ENCODE results near the gene PARP12. TPM values are rescaled to one million over a fixed set of nuclear protein-coding genes. Genes with fewer than 3 reads are reported as not detected.

PARP12 gene
- total and polyA plus RNA-seq, 11 donors: 6.8 to 65.9 (median 12.6) TPM

DNA sequence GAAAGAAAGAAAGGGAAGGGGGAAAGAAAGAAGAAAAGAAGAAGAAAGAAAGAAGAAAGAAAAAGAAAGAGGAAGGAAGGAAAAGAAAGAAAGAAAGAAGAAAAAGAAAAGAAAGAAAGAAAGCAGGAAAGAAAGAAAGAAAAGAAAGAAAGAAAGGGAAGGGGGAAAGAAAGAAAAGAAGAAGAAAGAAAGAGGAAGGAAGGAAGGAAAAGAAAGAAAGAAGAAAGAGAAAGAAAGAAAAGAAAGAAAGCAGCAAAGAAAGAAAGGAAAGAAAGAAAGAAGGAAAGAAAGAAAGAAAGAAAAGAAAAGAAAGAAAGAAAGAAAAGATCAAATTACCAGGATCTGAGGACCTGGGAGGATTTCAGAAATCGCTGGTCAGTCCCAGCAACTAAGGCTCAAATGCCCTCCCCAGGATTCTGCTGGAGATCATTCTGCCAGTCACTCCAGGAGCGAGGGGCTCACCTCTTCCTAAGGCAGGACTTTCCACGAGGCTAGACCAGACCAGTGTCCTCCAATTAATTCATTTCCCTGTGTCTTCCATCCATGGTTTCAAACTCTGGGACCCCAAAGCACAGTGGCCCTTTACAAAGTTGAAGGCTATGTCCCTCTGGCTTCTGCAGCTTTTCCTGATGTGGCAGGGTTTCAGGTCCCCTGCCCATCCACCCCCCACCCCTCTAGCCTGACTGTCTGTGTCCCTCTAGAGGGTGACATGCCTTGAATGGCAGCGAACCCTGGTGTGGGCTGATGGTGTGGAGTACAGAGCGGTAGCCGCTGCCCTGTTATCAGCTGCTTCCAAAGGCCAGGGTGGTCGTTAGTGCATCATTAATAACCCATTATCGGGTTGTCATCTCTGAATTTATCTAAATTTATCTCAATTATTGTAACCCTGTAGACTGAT is 77.9 kb downstream of the PARP12 start:
- Histone ChIP-seq H3K4me1 (peaks cover 0 to 15% (median 0%) of the 10 kb centered on the region in 12 donors), H3K27me3 (peaks cover 0 to 4% (median 0%) of the 10 kb centered on the region in 9 donors), H3K27ac (no peak overlapping the region), H3K36me3 (no peaks in the 10 kb centered on the region), H3K4me3 (no peak overlapping the region), H3K9me3 (no peaks in the 10 kb centered on the region)
- 76 to 82% (median 80%) methylated on average over 8 of the region's 8 CpGs for WGBS, 4 donors
- DNase-seq (no peak), ATAC-seq (no peak)
- intact Hi-C loops (cut with DNase I): no loop called here
- TF ChIP-seq, protein P1, sequence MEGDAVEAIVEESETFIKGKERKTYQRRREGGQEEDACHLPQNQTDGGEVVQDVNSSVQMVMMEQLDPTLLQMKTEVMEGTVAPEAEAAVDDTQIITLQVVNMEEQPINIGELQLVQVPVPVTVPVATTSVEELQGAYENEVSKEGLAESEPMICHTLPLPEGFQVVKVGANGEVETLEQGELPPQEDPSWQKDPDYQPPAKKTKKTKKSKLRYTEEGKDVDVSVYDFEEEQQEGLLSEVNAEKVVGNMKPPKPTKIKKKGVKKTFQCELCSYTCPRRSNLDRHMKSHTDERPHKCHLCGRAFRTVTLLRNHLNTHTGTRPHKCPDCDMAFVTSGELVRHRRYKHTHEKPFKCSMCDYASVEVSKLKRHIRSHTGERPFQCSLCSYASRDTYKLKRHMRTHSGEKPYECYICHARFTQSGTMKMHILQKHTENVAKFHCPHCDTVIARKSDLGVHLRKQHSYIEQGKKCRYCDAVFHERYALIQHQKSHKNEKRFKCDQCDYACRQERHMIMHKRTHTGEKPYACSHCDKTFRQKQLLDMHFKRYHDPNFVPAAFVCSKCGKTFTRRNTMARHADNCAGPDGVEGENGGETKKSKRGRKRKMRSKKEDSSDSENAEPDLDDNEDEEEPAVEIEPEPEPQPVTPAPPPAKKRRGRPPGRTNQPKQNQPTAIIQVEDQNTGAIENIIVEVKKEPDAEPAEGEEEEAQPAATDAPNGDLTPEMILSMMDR (IDR thresholded peaks at IDR 0.05): no peak
- TF ChIP-seq POLR2A (IDR thresholded peaks at IDR 0.05): no peak

DNA sequence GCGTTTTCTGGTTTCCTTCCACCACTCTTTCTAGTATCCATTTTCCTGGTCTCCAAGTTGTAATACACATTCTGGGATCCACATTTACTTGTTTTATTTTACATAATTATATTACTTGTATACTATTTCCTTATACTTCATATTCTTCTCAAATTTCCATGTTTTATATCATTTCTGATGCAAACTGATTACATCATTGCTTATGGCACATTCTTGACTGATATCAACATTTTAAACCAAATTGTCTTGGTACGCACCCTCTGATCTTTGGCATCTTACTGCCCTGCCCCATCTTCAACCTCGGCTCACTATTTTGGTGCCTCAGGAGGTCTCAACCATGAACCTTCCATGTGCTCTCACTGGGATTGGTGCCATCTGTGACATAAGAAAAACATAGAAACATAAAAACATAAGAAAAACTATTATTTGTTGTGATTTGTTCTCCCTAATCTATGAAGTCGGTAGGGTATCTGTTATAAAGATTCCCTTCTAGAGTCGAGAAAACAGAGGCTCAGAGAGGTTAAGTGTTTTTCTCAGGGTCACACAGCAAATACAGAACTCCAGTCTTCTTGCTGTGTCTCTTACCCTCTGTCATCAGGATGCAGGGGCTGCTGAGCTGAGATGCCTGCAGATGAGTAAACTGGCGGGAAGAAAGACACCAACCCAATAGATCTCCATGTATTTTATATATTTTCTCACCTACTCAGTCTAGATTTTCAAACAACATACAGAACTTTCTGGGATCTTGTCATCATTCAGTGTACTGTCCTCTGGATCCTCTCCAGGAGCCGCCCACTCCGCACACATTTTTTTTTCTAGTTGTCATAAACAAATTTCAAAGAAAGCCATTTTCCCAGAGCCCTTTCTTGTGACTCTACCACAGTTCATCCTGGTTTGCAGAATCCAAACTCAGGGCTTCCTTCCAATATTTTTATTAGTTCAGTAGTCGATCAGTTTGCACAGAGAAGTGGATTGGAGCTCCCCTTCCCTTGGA is 79.5 kb downstream of the PARP12 start:
- peaks cover 0 to 4% (median 0%) of the 10 kb centered on the region in 9 donors for H3K27me3 ChIP-seq
- TF ChIP-seq, protein P1 (IDR thresholded peaks at IDR 0.05): no peak
- TF ChIP-seq POLR2A (IDR thresholded peaks at IDR 0.05): no peak
- ATAC-seq (no peak), DNase-seq (no peak)
- H3K4me3 ChIP-seq: no peak overlapping the region
- no peaks in the 10 kb centered on the region for H3K36me3 ChIP-seq
- intact Hi-C loops (cut with DNase I): no loop called here
- peaks cover 0 to 16% (median 0%) of the 10 kb centered on the region in 12 donors for H3K4me1 ChIP-seq
- WGBS, 4 donors: 81 to 86% (median 83%) methylated on average over 9 of the region's 9 CpGs
- H3K9me3 ChIP-seq: no peaks in the 10 kb centered on the region
- no peak overlapping the region for H3K27ac ChIP-seq

GRCh38 chr7:139981511-139981895 is 81.2 kb downstream of the PARP12 start:
- Histone ChIP-seq H3K36me3 (no peaks in the 10 kb centered on the region), H3K27ac (no peak overlapping the region), H3K4me1 (peaks cover 0 to 16% (median 0%) of the 10 kb centered on the region in 12 donors), H3K9me3 (no peaks in the 10 kb centered on the region), H3K4me3 (no peak overlapping the region), H3K27me3 (peaks cover 0 to 4% (median 0%) of the 10 kb centered on the region in 9 donors)
- intact Hi-C loops (cut with DNase I): no loop called here
- DNase-seq (no peak), ATAC-seq (no peak)
- TF ChIP-seq POLR2A (IDR thresholded peaks at IDR 0.05): no peak
- TF ChIP-seq, protein P1 (IDR thresholded peaks at IDR 0.05): no peak
- WGBS, 4 donors: 95 to 98% (median 97%) methylated on average over 5 of the region's 5 CpGs
